HEK293T (cell line): ENCODE data around the gene MYO1H.

ENCODE experiments used
- ARNT ChIP-seq: fragments of 450-650 bp; IDR thresholded peaks from 2 replicates; pipeline ENCODE4 v1.6.1; 2017; ENCODE audit warnings: mild to moderate bottlenecking
- BHLHE40 ChIP-seq: fragments of 450-650 bp; IDR thresholded peaks from 2 replicates; pipeline ENCODE4 v1.6.1; 2016; ENCODE audit warnings: mild to moderate bottlenecking, moderate library complexity, borderline replicate concordance
- CTBP1 ChIP-seq: fragments of 450-650 bp; IDR thresholded peaks from 2 replicates; pipeline ENCODE4 v1.6.1; 2016; ENCODE audit warnings: borderline replicate concordance
- FOXK2 ChIP-seq: fragments of 450-650 bp; IDR thresholded peaks from 2 replicates; pipeline ENCODE4 v1.6.1; 2016; ENCODE audit warnings: mild to moderate bottlenecking
- FOXM1 ChIP-seq: fragments of 450-650 bp; IDR thresholded peaks from 2 replicates; pipeline ENCODE4 v1.6.1; 2017; ENCODE audit warnings: mild to moderate bottlenecking, borderline replicate concordance
- LEF1 ChIP-seq: fragments of 450-650 bp; IDR thresholded peaks from 2 replicates; pipeline ENCODE4 v1.6.1; 2017; ENCODE audit warnings: mild to moderate bottlenecking, borderline replicate concordance
- NFRKB ChIP-seq: fragments of 450-650 bp; IDR thresholded peaks from 2 replicates; pipeline ENCODE4 v1.6.1; 2016; ENCODE audit warnings: mild to moderate bottlenecking, moderate library complexity
- PKNOX1 ChIP-seq: fragments of 450-650 bp; IDR thresholded peaks from 2 replicates; pipeline ENCODE4 v1.6.1; 2016
- SUZ12 ChIP-seq: fragments of 450-650 bp; IDR thresholded peaks from 2 replicates; pipeline ENCODE4 v1.6.1; 2016; ENCODE audit warnings: mild to moderate bottlenecking

GRCh38 chr12:109378569-109378968 lies 30.9 kb downstream of the MYO1H start:
- TF ChIP-seq BHLHE40 (no peak), CTBP1 (no peak), SUZ12 (no peak), NFRKB (no peak), ARNT (no peak), FOXK2 (no peak), PKNOX1 (no peak), LEF1 (no peak), FOXM1 (no peak)
